Astrocyte of the spinal cord (primary cell): Measurements from ENCODE around the gene ERC2.
A peak's percentile ranks its signal among the peaks of the same experiment; 100 is the strongest.

ENCODE experiments used
- DNase-seq: peaks from one replicate; pipeline ENCODE4 v3.0.0; 2011; ENCODE audit warnings: low read depth, low spot score
- H3K4me3 ChIP-seq: 2 replicates; pipeline ENCODE4 v1.5.1; 2011; ENCODE audit warnings: low read depth, mild to moderate bottlenecking, low read length, moderate library complexity
- in situ Hi-C: cut with HindIII; loops from 2 replicates; pipeline ENCODE4 v1.10.0; 2017; ENCODE audit warnings: low sequenced_read_pairs
- TF ChIP-seq, protein P1 (sequence below): IDR thresholded peaks from 2 replicates; pipeline ENCODE4 v1.5.1; 2012; ENCODE audit warnings: low read depth, mild to moderate bottlenecking, low read length, inconsistent platforms

Gene ERC2

DNA sequence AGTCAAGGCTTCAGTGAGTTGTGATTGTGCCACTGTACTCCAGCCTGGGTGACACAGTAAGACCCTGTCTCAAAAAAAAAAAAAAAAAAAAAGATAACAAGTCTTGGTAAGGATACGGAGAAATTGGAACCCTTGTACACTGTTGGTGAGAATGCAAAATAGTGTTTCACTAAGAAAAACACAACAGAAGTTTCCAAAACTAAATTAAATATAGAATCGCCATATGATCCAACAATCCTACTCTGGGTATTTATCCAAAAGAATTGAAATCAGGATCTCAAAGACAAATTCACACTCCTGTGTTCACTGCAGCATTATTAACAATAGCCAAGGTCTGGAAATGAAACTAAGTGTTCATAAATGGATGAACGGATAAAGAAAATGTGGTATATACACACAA lies 149.4 kb downstream of the ERC2 start:
- TF ChIP-seq, protein P1, sequence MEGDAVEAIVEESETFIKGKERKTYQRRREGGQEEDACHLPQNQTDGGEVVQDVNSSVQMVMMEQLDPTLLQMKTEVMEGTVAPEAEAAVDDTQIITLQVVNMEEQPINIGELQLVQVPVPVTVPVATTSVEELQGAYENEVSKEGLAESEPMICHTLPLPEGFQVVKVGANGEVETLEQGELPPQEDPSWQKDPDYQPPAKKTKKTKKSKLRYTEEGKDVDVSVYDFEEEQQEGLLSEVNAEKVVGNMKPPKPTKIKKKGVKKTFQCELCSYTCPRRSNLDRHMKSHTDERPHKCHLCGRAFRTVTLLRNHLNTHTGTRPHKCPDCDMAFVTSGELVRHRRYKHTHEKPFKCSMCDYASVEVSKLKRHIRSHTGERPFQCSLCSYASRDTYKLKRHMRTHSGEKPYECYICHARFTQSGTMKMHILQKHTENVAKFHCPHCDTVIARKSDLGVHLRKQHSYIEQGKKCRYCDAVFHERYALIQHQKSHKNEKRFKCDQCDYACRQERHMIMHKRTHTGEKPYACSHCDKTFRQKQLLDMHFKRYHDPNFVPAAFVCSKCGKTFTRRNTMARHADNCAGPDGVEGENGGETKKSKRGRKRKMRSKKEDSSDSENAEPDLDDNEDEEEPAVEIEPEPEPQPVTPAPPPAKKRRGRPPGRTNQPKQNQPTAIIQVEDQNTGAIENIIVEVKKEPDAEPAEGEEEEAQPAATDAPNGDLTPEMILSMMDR, result no peak
- no peak for DNase-seq
- in situ Hi-C loops, result no loop called here
- H3K4me3 ChIP-seq, result no peak overlapping the region

GRCh38 chr3:56316944-56317343 lies 151.3 kb downstream of the ERC2 start:
- no peak for DNase-seq
- H3K4me3 ChIP-seq, result no peak overlapping the region
- TF ChIP-seq, protein P1, result no peak
- in situ Hi-C loops, result no loop called here

DNA sequence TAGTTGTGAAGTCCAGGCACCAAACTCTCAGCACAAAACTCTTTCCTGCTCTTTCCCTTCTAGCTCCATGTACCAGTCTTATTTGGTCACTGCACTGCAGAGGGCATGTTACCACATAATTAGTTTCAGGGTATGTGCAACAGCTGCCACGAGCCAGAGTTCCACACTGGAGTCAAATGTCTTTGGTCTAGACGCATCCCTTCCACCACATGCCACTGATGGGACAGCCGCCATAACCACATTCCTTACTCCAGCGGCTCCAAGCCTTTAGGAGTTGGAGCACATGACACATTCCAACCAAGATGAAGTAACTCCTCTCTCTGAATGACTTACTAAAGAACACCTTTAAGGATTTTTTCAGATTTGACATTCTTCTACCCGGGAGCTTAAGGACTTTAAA lies 153.4 kb downstream of the ERC2 start:
- TF ChIP-seq, protein P1, result no peak
- in situ Hi-C loops, result no loop called here
- H3K4me3 ChIP-seq, result no peak overlapping the region
- peak; percentile 74 for DNase-seq

DNA sequence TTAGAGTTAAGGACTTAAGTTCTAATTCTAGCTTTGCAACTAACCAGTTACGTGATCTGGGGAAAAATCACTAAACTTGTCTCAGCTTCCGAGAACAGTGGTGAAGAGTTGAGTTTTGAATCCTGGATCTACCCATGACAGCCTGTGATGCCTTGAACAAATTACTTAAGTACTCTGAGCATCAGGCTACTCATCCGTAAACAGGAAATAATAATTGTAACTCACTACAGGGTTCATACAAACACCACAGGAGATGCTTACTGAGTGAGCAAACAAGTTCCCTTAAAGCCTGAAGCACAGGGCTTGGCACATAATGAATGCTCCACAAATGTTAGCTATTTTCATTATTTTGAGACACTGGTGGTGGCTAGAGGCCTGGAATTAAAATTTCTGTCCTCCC lies 158.8 kb downstream of the ERC2 start:
- in situ Hi-C loops, result no loop called here
- H3K4me3 ChIP-seq, result no peak overlapping the region
- DNase-seq, result no peak
- TF ChIP-seq, protein P1, result no peak

DNA sequence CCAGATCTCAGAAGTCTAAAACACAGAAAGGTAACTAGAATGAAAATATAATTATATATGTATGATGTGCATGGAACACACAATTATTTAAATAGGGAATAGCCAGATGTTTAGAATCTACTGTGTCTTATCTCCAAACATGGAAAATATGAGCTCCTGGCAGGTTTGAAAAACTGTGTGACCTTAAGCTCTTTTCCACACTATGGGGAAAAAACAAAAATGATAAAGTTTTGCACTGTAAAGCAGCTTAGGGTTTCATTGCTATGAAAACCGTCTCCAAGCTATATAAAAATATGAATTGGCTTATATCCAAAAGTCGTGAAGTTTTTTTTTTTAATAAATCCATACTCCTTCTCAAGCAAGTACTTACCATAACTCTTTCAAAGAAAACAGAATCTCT lies 159.8 kb downstream of the ERC2 start:
- in situ Hi-C loops, result no loop called here
- no peak overlapping the region for H3K4me3 ChIP-seq
- no peak for DNase-seq
- TF ChIP-seq, protein P1, result no peak

DNA sequence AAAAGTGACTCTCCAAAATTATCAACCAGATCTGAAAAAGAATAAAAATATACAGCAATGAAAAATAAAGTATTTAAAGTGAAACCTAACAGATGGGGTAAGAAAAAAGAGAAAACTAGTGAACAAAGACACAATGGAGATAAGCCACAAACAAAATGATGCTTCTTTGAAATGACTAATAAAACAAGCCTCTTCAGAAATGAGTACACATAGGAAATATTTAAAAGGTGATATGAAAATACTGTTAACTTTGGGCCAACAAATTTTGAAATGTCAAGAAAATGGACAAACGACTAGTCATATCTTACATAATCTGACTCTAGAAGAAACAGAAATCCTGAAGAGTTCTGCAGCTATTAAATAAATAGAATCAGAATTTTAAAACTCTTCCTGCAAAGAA lies 164.2 kb downstream of the ERC2 start:
- in situ Hi-C loops, result no loop called here
- DNase-seq, result no peak
- TF ChIP-seq, protein P1, result no peak
- H3K4me3 ChIP-seq, result no peak overlapping the region

- in situ Hi-C loops, result no loop called here
- TF ChIP-seq, protein P1, result peak; percentile 80
- peak; percentile 65 for DNase-seq
- H3K4me3 ChIP-seq, result no peak overlapping the region
These were observed 164.8 kb downstream of the ERC2 start for GRCh38 chr3:56303487-56303886.
